Dendritic cell treated with granulocyte-macrophage colony-stimulating factor and Interleukin-4, amounts not matched to agents 40 ng/mL and 50 ng/mL, for 4 days (primary cell): ENCODE measurements around the gene CERKL.

Source experiments
- H3K27ac Mint-ChIP-seq: one replicate; pipeline ENCODE4 v1.8.0; 2022; ENCODE audit warnings: mild to moderate bottlenecking, mixed read lengths
- H3K27me3 Mint-ChIP-seq: one replicate; pipeline ENCODE4 v1.8.0; 2022; ENCODE audit warnings: mild to moderate bottlenecking, mixed read lengths
- H3K36me3 Mint-ChIP-seq: one replicate; pipeline ENCODE4 v1.8.0; 2022; ENCODE audit warnings: low read depth, mixed read lengths
- H3K4me1 Mint-ChIP-seq: one replicate; pipeline ENCODE4 v1.8.0; 2022; ENCODE audit warnings: low read depth, mixed read lengths
- H3K4me3 Mint-ChIP-seq: one replicate; pipeline ENCODE4 v1.8.0; 2022; ENCODE audit warnings: mild to moderate bottlenecking, moderate library complexity, mixed read lengths
- H3K9me3 Mint-ChIP-seq: one replicate; pipeline ENCODE4 v1.8.0; 2022; ENCODE audit warnings: mixed read lengths
- intact Hi-C: fragments of 100-400 bp; cut with micrococcal nuclease; formaldehyde crosslinking; loops from one replicate; pipeline ENCODE4 v1.15.0; 2022

Gene CERKL

GRCh38 chr2:181662287-181662686 is 5.4 kb upstream of the CERKL start:
- peaks cover 22% of the 10 kb centered on the region for H3K27me3 Mint-ChIP-seq
- intact Hi-C loops, result no loop called here
- no peaks in the 10 kb centered on the region for H3K36me3 Mint-ChIP-seq
- peaks cover 7% of the 10 kb centered on the region for H3K4me1 Mint-ChIP-seq
- no peak overlapping the region for H3K4me3 Mint-ChIP-seq
- no peak overlapping the region for H3K27ac Mint-ChIP-seq
- H3K9me3 Mint-ChIP-seq, result peaks cover 14% of the 10 kb centered on the region

- H3K9me3 Mint-ChIP-seq, result no peaks in the 10 kb centered on the region
- peaks cover 32% of the 10 kb centered on the region for H3K27me3 Mint-ChIP-seq
- no peak overlapping the region for H3K4me3 Mint-ChIP-seq
- intact Hi-C loops, result no loop called here
- peaks cover 19% of the 10 kb centered on the region for H3K4me1 Mint-ChIP-seq
- H3K36me3 Mint-ChIP-seq, result no peaks in the 10 kb centered on the region
- no peak overlapping the region for H3K27ac Mint-ChIP-seq
These were observed 3.3 kb upstream of the CERKL start for GRCh38 chr2:181660181-181660580.

- no peak overlapping the region for H3K4me3 Mint-ChIP-seq
- intact Hi-C loops, result no loop called here
- H3K27me3 Mint-ChIP-seq, result peaks cover 39% of the 10 kb centered on the region
- no peaks in the 10 kb centered on the region for H3K9me3 Mint-ChIP-seq
- no peaks in the 10 kb centered on the region for H3K36me3 Mint-ChIP-seq
- H3K27ac Mint-ChIP-seq, result no peak overlapping the region
- H3K4me1 Mint-ChIP-seq, result peaks cover 19% of the 10 kb centered on the region
These were observed 1.5 kb upstream of the CERKL start for GRCh38 chr2:181658444-181658843.

GRCh38 chr2:181657379-181657778 is 474 bp upstream of the CERKL start:
- peaks cover 19% of the 10 kb centered on the region for H3K4me1 Mint-ChIP-seq
- intact Hi-C loops, result no loop called here

GRCh38 chr2:181655519-181655918 is 1.4 kb downstream of the CERKL start:
- Mint-ChIP-seq H3K27me3 (peaks cover 46% of the 10 kb centered on the region), H3K9me3 (no peaks in the 10 kb centered on the region), H3K4me1 (peaks cover 19% of the 10 kb centered on the region), H3K4me3 (no peak overlapping the region), H3K36me3 (no peaks in the 10 kb centered on the region), H3K27ac (no peak overlapping the region)
- intact Hi-C loops, result no loop called here

More at GRCh38 chr2:181657379-181657778, 474 bp upstream of the CERKL start:
- Mint-ChIP-seq H3K4me3 (peak overlapping the region; percentile 74), H3K27ac (no peak overlapping the region), H3K36me3 (no peaks in the 10 kb centered on the region), H3K27me3 (peaks cover 44% of the 10 kb centered on the region), H3K9me3 (no peaks in the 10 kb centered on the region)

GRCh38 chr2:181649436-181649979 is 7.4 kb downstream of the CERKL start:
- Mint-ChIP-seq H3K36me3 (no peaks in the 10 kb centered on the region), H3K27ac (no peak overlapping the region), H3K27me3 (peaks cover 13% of the 10 kb centered on the region), H3K4me3 (no peak overlapping the region), H3K9me3 (no peaks in the 10 kb centered on the region), H3K4me1 (no peaks in the 10 kb centered on the region)
- intact Hi-C loops, result no loop called here

GRCh38 chr2:181648478-181649155 is 8.3 kb downstream of the CERKL start:
- Mint-ChIP-seq H3K27me3 (peaks cover 11% of the 10 kb centered on the region), H3K9me3 (no peaks in the 10 kb centered on the region), H3K27ac (no peak overlapping the region), H3K4me1 (no peaks in the 10 kb centered on the region), H3K4me3 (no peak overlapping the region), H3K36me3 (no peaks in the 10 kb centered on the region)
- intact Hi-C loops, result no loop called here

- Mint-ChIP-seq H3K4me1 (no peaks in the 10 kb centered on the region), H3K36me3 (no peaks in the 10 kb centered on the region), H3K9me3 (no peaks in the 10 kb centered on the region), H3K4me3 (no peak overlapping the region), H3K27me3 (peaks cover 3% of the 10 kb centered on the region), H3K27ac (no peak overlapping the region)
- intact Hi-C loops, result no loop called here
These were observed 10.4 kb downstream of the CERKL start for GRCh38 chr2:181646415-181646987.

GRCh38 chr2:181643151-181643550 is 13.8 kb downstream of the CERKL start:
- Mint-ChIP-seq H3K4me3 (no peak overlapping the region), H3K9me3 (no peaks in the 10 kb centered on the region), H3K27me3 (peaks cover 3% of the 10 kb centered on the region), H3K36me3 (no peaks in the 10 kb centered on the region), H3K4me1 (no peaks in the 10 kb centered on the region), H3K27ac (no peak overlapping the region)
- intact Hi-C loops, result no loop called here

GRCh38 chr2:181642086-181642485 is 14.8 kb downstream of the CERKL start:
- intact Hi-C loops, result no loop called here
- H3K27ac Mint-ChIP-seq, result no peak overlapping the region
- H3K4me3 Mint-ChIP-seq, result no peak overlapping the region
- H3K9me3 Mint-ChIP-seq, result no peaks in the 10 kb centered on the region
- H3K27me3 Mint-ChIP-seq, result peaks cover 3% of the 10 kb centered on the region
- no peaks in the 10 kb centered on the region for H3K36me3 Mint-ChIP-seq
- H3K4me1 Mint-ChIP-seq, result no peaks in the 10 kb centered on the region

- Mint-ChIP-seq H3K9me3 (no peaks in the 10 kb centered on the region), H3K36me3 (no peaks in the 10 kb centered on the region), H3K27ac (no peak overlapping the region), H3K27me3 (no peaks in the 10 kb centered on the region), H3K4me3 (no peak overlapping the region), H3K4me1 (no peaks in the 10 kb centered on the region)
- intact Hi-C loops, result no loop called here
These were observed 17.2 kb downstream of the CERKL start for GRCh38 chr2:181639686-181640085.

GRCh38 chr2:181632733-181633401 is 24.0 kb downstream of the CERKL start:
- Mint-ChIP-seq H3K27me3 (no peaks in the 10 kb centered on the region), H3K36me3 (no peaks in the 10 kb centered on the region)

GRCh38 chr2:181628590-181629585 is 28.0 kb downstream of the CERKL start:
- Mint-ChIP-seq H3K4me3 (no peak overlapping the region), H3K4me1 (peaks cover 9% of the 10 kb centered on the region), H3K27me3 (no peaks in the 10 kb centered on the region), H3K36me3 (no peaks in the 10 kb centered on the region), H3K27ac (no peak overlapping the region), H3K9me3 (no peaks in the 10 kb centered on the region)
- intact Hi-C loops, result no loop called here

More at GRCh38 chr2:181632733-181633401, 24.0 kb downstream of the CERKL start:
- Mint-ChIP-seq H3K4me1 (peaks cover 9% of the 10 kb centered on the region), H3K9me3 (no peaks in the 10 kb centered on the region), H3K4me3 (no peak overlapping the region), H3K27ac (no peak overlapping the region)
- intact Hi-C loops, result no loop called here
